Subcutaneous adipose tissue (tissue), 4 donors: ENCODE measurements around the gene TRIM68. TPM values are rescaled to one million over a fixed set of nuclear protein-coding genes. Genes with fewer than 3 reads are reported as not detected.

Source experiments
- CTCF ChIP-seq: fragments of 450-650 bp; IDR thresholded peaks from one replicate; pipeline ENCODE4 v1.5.1; 2016; ENCODE audit warnings: low read depth, mild to moderate bottlenecking, control low read depth, antibody characterized with exemption, moderate library complexity
- total RNA-seq, 4 donors: library from RNA; depleted of rRNA; stranded (reverse); fragments of >200 nt; gene quantifications; one replicate each; pipeline ENCODE4 v1.1.0, GENCODE V29; 2016

The TRIM68 gene
- total RNA-seq, 4 donors from 2014 or later: 5.4 to 19.0 (median 10.3) TPM

GRCh38 chr11:4593739-4594138 is 14.3 kb downstream of the TRIM68 start, which contains the start of gene OR52I1:
TSS of gene OR52I1 (plus strand) at chr11:4594039. CDS start at chr11:4594039, 0 bp downstream.
- no peak for TF ChIP-seq CTCF

GRCh38 chr11:4589017-4589416 is 19.0 kb downstream of the TRIM68 start:
- TF ChIP-seq CTCF: no peak

GRCh38 chr11:4581443-4581842 is 26.6 kb downstream of the TRIM68 start, which contains the start of gene OR52I2:
TSS of gene OR52I2 (plus strand) at chr11:4581743.
- TF ChIP-seq CTCF: no peak

GRCh38 chr11:4580124-4580523 is 27.9 kb downstream of the TRIM68 start:
- TF ChIP-seq CTCF: no peak

- no peak for TF ChIP-seq CTCF
Measured at GRCh38 chr11:4578624-4579023, 29.4 kb downstream of the TRIM68 start.

GRCh38 chr11:4577761-4578160 is 30.3 kb downstream of the TRIM68 start:
- no peak for TF ChIP-seq CTCF

GRCh38 chr11:4576880-4577279 is 31.2 kb downstream of the TRIM68 start:
- TF ChIP-seq CTCF: no peak

GRCh38 chr11:4569075-4569474 is 39.0 kb downstream of the TRIM68 start:
- TF ChIP-seq CTCF: no peak
